H4 (cell line): ENCODE data around the gene DUS2. TPM values are rescaled to one million over a fixed set of nuclear protein-coding genes. Genes with fewer than 3 reads are reported as not detected.

Source experiments
- DNase-seq: peaks from one replicate; pipeline ENCODE4 v3.0.0-alpha.2; 2015; ENCODE audit warnings: low spot score
- total RNA-seq: library from RNA; depleted of rRNA; stranded (reverse); fragments of >200 nt; shearing (Covaris generic); gene quantifications from 2 replicates; pipeline ENCODE4 v1.2.3, GENCODE V29; 2014; rRNA removed

The DUS2 gene
- total RNA-seq, 1 experiment from 2014 or later, result 23.6 TPM

DNA sequence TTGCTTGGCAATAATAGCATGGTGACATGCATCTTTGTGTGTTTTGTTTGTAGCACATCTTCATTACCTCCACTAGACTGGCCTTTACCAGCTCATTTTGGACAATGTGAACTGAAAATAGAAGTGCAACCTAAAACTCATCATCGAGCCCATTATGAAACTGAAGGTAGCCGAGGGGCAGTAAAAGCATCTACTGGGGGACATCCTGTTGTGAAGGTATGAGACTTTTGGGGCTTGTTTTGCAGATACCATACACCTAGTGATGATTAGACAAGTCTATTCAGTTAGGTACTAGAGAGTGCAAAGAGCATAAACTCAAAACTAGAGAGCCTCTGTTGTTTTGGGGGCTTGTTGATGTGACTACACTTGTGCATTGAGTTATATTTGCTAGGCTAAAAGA, 103.3 kb downstream of the DUS2 start:
- DNase-seq, result no peak

DNA sequence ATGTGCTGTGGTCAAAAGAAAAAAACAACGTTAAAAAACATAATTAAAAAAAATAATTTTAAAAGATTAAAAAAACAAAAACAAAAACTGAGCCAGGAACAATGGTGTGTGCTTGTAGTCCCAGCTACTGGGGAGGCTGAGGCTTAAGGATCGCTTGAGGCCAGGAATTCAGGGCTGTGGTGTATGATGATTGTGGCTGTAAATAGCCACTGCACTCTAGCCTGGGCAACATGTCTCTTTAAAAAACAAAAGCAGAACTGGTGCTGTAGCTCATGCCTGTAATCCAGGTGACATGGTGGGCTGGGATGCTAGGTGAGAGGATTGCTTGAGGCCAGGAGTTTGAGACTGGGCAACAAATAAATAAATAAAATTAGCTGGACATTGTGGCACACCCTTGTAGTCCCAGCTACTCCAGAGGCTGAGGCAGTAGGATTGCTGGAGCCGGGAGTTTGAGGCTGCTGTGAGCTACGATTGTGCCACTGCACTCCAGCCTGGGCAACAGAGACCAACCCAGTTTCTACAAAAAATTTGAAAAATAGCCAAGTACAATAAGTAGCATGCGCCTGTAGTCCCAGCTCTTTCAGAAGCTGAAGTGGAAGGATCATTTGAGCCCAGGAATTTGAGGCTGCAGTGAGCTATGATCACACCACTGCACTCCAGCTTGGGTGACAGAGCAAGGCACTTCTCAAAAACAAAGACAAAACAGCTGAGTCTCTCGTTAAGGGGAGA, 105.7 kb downstream of the DUS2 start:
- no peak for DNase-seq

Other genes starting within 250 kb of the DUS2 start
- 1.7 and 3.2 TPM in 2 replicates for gene RANBP10, start 216.7 kb upstream of the DUS2 start, total RNA-seq
- 0.48 TPM in 1 of 2 replicates, not detected in the other for gene TSNAXIP1, start 216.4 kb upstream of the DUS2 start, total RNA-seq
- 39.5 and 43.7 TPM in 2 replicates for gene THAP11, start 181.0 kb upstream of the DUS2 start, total RNA-seq
- gene NUTF2, start 176.4 kb upstream of the DUS2 start, total RNA-seq, result 95.0 and 256 TPM in 2 replicates
- gene CENPT, start 175.6 kb upstream of the DUS2 start, total RNA-seq, result 12.0 and 20.8 TPM in 2 replicates
- 28.3 and 35.3 TPM in 2 replicates for gene EDC4, start 150.2 kb upstream of the DUS2 start, total RNA-seq
- not detected in 2 replicates for gene NRN1L, start 138.4 kb upstream of the DUS2 start, total RNA-seq
- 7.7 and 8.1 TPM in 2 replicates for gene PSKH1, start 130.0 kb upstream of the DUS2 start, total RNA-seq
- gene CTRL, start 91.4 kb upstream of the DUS2 start, total RNA-seq, result 0.25 TPM in 1 of 2 replicates, not detected in the other
- 48.7 and 65.7 TPM in 2 replicates for gene PSMB10, start 86.4 kb upstream of the DUS2 start, total RNA-seq
- gene LCAT, start 79.2 kb upstream of the DUS2 start, total RNA-seq, result 1.1 TPM in 1 of 2 replicates, not detected in the other
- 9.3 and 13.9 TPM in 2 replicates for gene SLC12A4, start 54.6 kb upstream of the DUS2 start, total RNA-seq
- not detected in 2 replicates for gene DPEP3, start 42.8 kb upstream of the DUS2 start, total RNA-seq
- not detected in 2 replicates for gene DPEP2, start 23.8 kb upstream of the DUS2 start, total RNA-seq
- gene DPEP2NB, start 7.4 kb upstream of the DUS2 start, total RNA-seq, result not detected in 2 replicates
- gene DDX28, start 52 bp upstream of the DUS2 start, total RNA-seq, result 15.1 and 19.6 TPM in 2 replicates
- 22.3 and 24.9 TPM in 2 replicates for gene NFATC3, start 62.1 kb downstream of the DUS2 start, total RNA-seq
- 0.21 TPM in 1 of 2 replicates, not detected in the other for gene ESRP2, start 212.8 kb downstream of the DUS2 start, total RNA-seq
- gene PLA2G15, start 222.1 kb downstream of the DUS2 start, total RNA-seq, result 14.8 and 22.1 TPM in 2 replicates
- 16.7 and 20.7 TPM in 2 replicates for gene SLC7A6, start 241.2 kb downstream of the DUS2 start, total RNA-seq